GM19455 (cell line): Measurements from ENCODE around the gene ALAS1.
"Not testable (repeated sequence)": the region's sequence is repeated elsewhere in the genome, so short reads cannot be mapped to it uniquely, and the experiment has no call there.

Experiments used
- ATAC-seq: cut with Tn5 transposase; IDR thresholded peaks from one replicate; pipeline ENCODE4 v1.9.1; 2021; ENCODE audit not compliant: unreplicated experiment

ALAS1 gene

GRCh38 chr3:52176951-52177700 is 20.8 kb upstream of the ALAS1 start:
- no peak for ATAC-seq

GRCh38 chr3:52177701-52178042 is 20.3 kb upstream of the ALAS1 start:
- no peak for ATAC-seq

- ATAC-seq, result not testable (repeated sequence)
These were observed 19.8 kb upstream of the ALAS1 start for GRCh38 chr3:52178126-52178525.

GRCh38 chr3:52178537-52178936 is 19.4 kb upstream of the ALAS1 start:
- no peak for ATAC-seq

GRCh38 chr3:52181543-52181942 is 16.4 kb upstream of the ALAS1 start:
- no peak for ATAC-seq

GRCh38 chr3:52182196-52182595 is 15.8 kb upstream of the ALAS1 start:
- no peak for ATAC-seq

GRCh38 chr3:52182691-52183090 is 15.3 kb upstream of the ALAS1 start:
- ATAC-seq, result no peak

- no peak for ATAC-seq
These were observed 14.0 kb upstream of the ALAS1 start for GRCh38 chr3:52183786-52184445.

GRCh38 chr3:52184690-52185089 is 13.3 kb upstream of the ALAS1 start:
- ATAC-seq, result no peak

- no peak for ATAC-seq
These were observed 12.6 kb upstream of the ALAS1 start for GRCh38 chr3:52185311-52185710.

- no peak for ATAC-seq
These were observed 12.1 kb upstream of the ALAS1 start for GRCh38 chr3:52185837-52186236.

- ATAC-seq, result no peak
These were observed 11.2 kb upstream of the ALAS1 start for GRCh38 chr3:52186729-52187128.

- ATAC-seq, result no peak
These were observed 9.4 kb upstream of the ALAS1 start for GRCh38 chr3:52188556-52188955.

GRCh38 chr3:52190294-52191074 is 7.5 kb upstream of the ALAS1 start:
- no peak for ATAC-seq

GRCh38 chr3:52191663-52192062 is 6.3 kb upstream of the ALAS1 start:
- no peak for ATAC-seq

- ATAC-seq, result no peak
These were observed 4.9 kb upstream of the ALAS1 start for GRCh38 chr3:52193065-52193464.

- ATAC-seq, result no peak
These were observed 3.3 kb upstream of the ALAS1 start for GRCh38 chr3:52194485-52195290.

GRCh38 chr3:52195291-52195597 is 2.7 kb upstream of the ALAS1 start:
- ATAC-seq, result no peak

- ATAC-seq, result no peak
These were observed 2.1 kb upstream of the ALAS1 start for GRCh38 chr3:52195823-52196331.

- no peak for ATAC-seq
These were observed 983 bp upstream of the ALAS1 start for GRCh38 chr3:52196977-52197376.

- no peak for ATAC-seq
These were observed 490 bp upstream of the ALAS1 start for GRCh38 chr3:52197499-52197841.
